Mucosa of rectum (tissue), 2 donors: ENCODE results near the gene CFAP53.

ENCODE experiments used
- H3K27ac ChIP-seq, 2 donors: one replicate each; pipeline ENCODE4 v1.7.0; 2013; ENCODE audit warnings: inconsistent platforms in 2 of 2, low read depth in 2 of 2, low read length in 2 of 2
- H3K27me3 ChIP-seq, 2 donors: one replicate each; pipeline ENCODE4 v1.7.0; 2013; ENCODE audit warnings: low read length in 2 of 2; ENCODE audit not compliant: control insufficient read depth in 2 of 2, insufficient read depth in 2 of 2
- H3K36me3 ChIP-seq, 2 donors: one replicate each; pipeline ENCODE4 v1.7.0; 2013; ENCODE audit warnings: low read length in 2 of 2; ENCODE audit not compliant: control insufficient read depth in 2 of 2, insufficient read depth in 2 of 2
- H3K4me1 ChIP-seq, 2 donors: one replicate each; pipeline ENCODE4 v1.7.0; 2013; ENCODE audit warnings: low read length in 2 of 2, mild to moderate bottlenecking in 1 of 2; ENCODE audit not compliant: control insufficient read depth in 2 of 2, insufficient read depth in 2 of 2
- H3K4me3 ChIP-seq, 2 donors: one replicate each; pipeline ENCODE4 v1.7.0; 2013; ENCODE audit warnings: low read length in 2 of 2
- H3K9ac ChIP-seq, 2 donors: one replicate each; pipeline ENCODE4 v1.7.0; 2013; ENCODE audit warnings: low read length in 2 of 2, low read depth in 1 of 2, mild to moderate bottlenecking in 1 of 2
- H3K9me3 ChIP-seq, 2 donors: one replicate each; pipeline ENCODE4 v1.7.0; 2013; ENCODE audit warnings: low read length in 2 of 2; ENCODE audit not compliant: control insufficient read depth in 2 of 2
- donor health status: healthy.
- donor health status: Normal muscosa, but diverticular disease.

Gene CFAP53

GRCh38 chr18:50186385-50186784, 79.9 kb downstream of the CFAP53 start:
- Histone ChIP-seq H3K4me1 (peaks cover 10 to 20% of the 10 kb centered on the region in 2 donors), H3K27me3 (no peaks in the 10 kb centered on the region), H3K9ac (no peak overlapping the region), H3K4me3 (no peak overlapping the region), H3K9me3 (no peaks in the 10 kb centered on the region), H3K27ac (no peak overlapping the region), H3K36me3 (no peaks in the 10 kb centered on the region)

GRCh38 chr18:50183556-50183955, 82.7 kb downstream of the CFAP53 start:
- H3K36me3 ChIP-seq = no peaks in the 10 kb centered on the region
- H3K4me1 ChIP-seq = peaks cover 0 to 12% of the 10 kb centered on the region in 2 donors
- no peak overlapping the region for H3K27ac ChIP-seq
- no peak overlapping the region for H3K9ac ChIP-seq
- no peak overlapping the region for H3K4me3 ChIP-seq
- H3K9me3 ChIP-seq = no peaks in the 10 kb centered on the region
- no peaks in the 10 kb centered on the region for H3K27me3 ChIP-seq

- H3K9me3 ChIP-seq = no peaks in the 10 kb centered on the region
- no peak overlapping the region for H3K4me3 ChIP-seq
- no peak overlapping the region for H3K27ac ChIP-seq
- no peak overlapping the region for H3K9ac ChIP-seq
- no peaks in the 10 kb centered on the region for H3K27me3 ChIP-seq
- H3K4me1 ChIP-seq = peaks cover 4 to 11% of the 10 kb centered on the region in 2 donors
- H3K36me3 ChIP-seq = no peaks in the 10 kb centered on the region
Observed at GRCh38 chr18:50182511-50182910, 83.8 kb downstream of the CFAP53 start.

- Histone ChIP-seq H3K27ac (no peak overlapping the region), H3K27me3 (no peaks in the 10 kb centered on the region)
Observed at GRCh38 chr18:50181590-50181989, 84.7 kb downstream of the CFAP53 start.

GRCh38 chr18:50179465-50179864, 86.8 kb downstream of the CFAP53 start:
- Histone ChIP-seq H3K9ac (no peak overlapping the region), H3K36me3 (no peaks in the 10 kb centered on the region), H3K4me1 (peaks cover 4 to 14% of the 10 kb centered on the region in 2 donors), H3K27ac (no peak overlapping the region), H3K27me3 (no peaks in the 10 kb centered on the region), H3K4me3 (no peak overlapping the region), H3K9me3 (no peaks in the 10 kb centered on the region)

More at GRCh38 chr18:50181590-50181989, 84.7 kb downstream of the CFAP53 start:
- H3K4me1 ChIP-seq = peaks cover 4 to 11% of the 10 kb centered on the region in 2 donors
- no peak overlapping the region for H3K4me3 ChIP-seq
- H3K9me3 ChIP-seq = no peaks in the 10 kb centered on the region
- no peaks in the 10 kb centered on the region for H3K36me3 ChIP-seq
- H3K9ac ChIP-seq = no peak overlapping the region

- Histone ChIP-seq H3K27me3 (no peaks in the 10 kb centered on the region), H3K9me3 (no peaks in the 10 kb centered on the region), H3K36me3 (peaks cover 0 to 2% of the 10 kb centered on the region in 2 donors), H3K9ac (no peak overlapping the region), H3K27ac (peak overlapping the region; percentile 36 to 46), H3K4me3 (no peak overlapping the region), H3K4me1 (peaks cover 4 to 18% of the 10 kb centered on the region in 2 donors)
Observed at GRCh38 chr18:50177294-50177992, 88.9 kb downstream of the CFAP53 start.
